ENCODE results near the gene PKDCC.
"Not testable (repeated sequence)": the region's sequence is repeated elsewhere in the genome, so short reads cannot be mapped to it uniquely, and the experiment has no call there.

Gene PKDCC

GRCh38 chr2:42060718-42061619, 13.1 kb downstream of the PKDCC start:
- in situ Hi-C loops (cut with HindIII; ENCODE audit: low sequenced_read_pairs), result no loop called here

GRCh38 chr2:42061839-42062238, 14.0 kb downstream of the PKDCC start:
- in situ Hi-C loops (cut with HindIII; ENCODE audit: low sequenced_read_pairs), result no loop called here

GRCh38 chr2:42063431-42064171, 15.8 kb downstream of the PKDCC start:
- in situ Hi-C loops (cut with HindIII; ENCODE audit: low sequenced_read_pairs), result no loop called here

GRCh38 chr2:42064417-42064942, 16.7 kb downstream of the PKDCC start:
- in situ Hi-C loops (cut with HindIII; ENCODE audit: low sequenced_read_pairs), result no loop called here

GRCh38 chr2:42065753-42066152, 17.9 kb downstream of the PKDCC start:
- in situ Hi-C loops (cut with HindIII; ENCODE audit: low sequenced_read_pairs), result not testable (repeated sequence)

- in situ Hi-C loops (cut with HindIII; ENCODE audit: low sequenced_read_pairs), result not testable (repeated sequence)
Measured at GRCh38 chr2:42067001-42067400, 19.2 kb downstream of the PKDCC start.

GRCh38 chr2:42067521-42067920, 19.7 kb downstream of the PKDCC start:
- in situ Hi-C loops (cut with HindIII; ENCODE audit: low sequenced_read_pairs), result no loop called here

GRCh38 chr2:42068571-42069178, 20.9 kb downstream of the PKDCC start:
- in situ Hi-C loops (cut with HindIII; ENCODE audit: low sequenced_read_pairs), result no loop called here

GRCh38 chr2:42069568-42069967, 21.7 kb downstream of the PKDCC start:
- in situ Hi-C loops (cut with HindIII; ENCODE audit: low sequenced_read_pairs), result no loop called here

- in situ Hi-C loops (cut with HindIII; ENCODE audit: low sequenced_read_pairs), result no loop called here
Measured at GRCh38 chr2:42071791-42072190, 24.0 kb downstream of the PKDCC start.

- in situ Hi-C loops (cut with HindIII; ENCODE audit: low sequenced_read_pairs), result no loop called here
Measured at GRCh38 chr2:42072349-42073118, 24.7 kb downstream of the PKDCC start.

- in situ Hi-C loops (cut with HindIII; ENCODE audit: low sequenced_read_pairs), result no loop called here
Measured at GRCh38 chr2:42073739-42074503, 26.1 kb downstream of the PKDCC start.

- in situ Hi-C loops (cut with HindIII; ENCODE audit: low sequenced_read_pairs), result no loop called here
Measured at GRCh38 chr2:42074661-42075060, 26.8 kb downstream of the PKDCC start.

GRCh38 chr2:42076357-42077225, 28.8 kb downstream of the PKDCC start:
- in situ Hi-C loops (cut with HindIII; ENCODE audit: low sequenced_read_pairs), result no loop called here

GRCh38 chr2:42077343-42077742, 29.5 kb downstream of the PKDCC start:
- in situ Hi-C loops (cut with HindIII; ENCODE audit: low sequenced_read_pairs), result no loop called here

- in situ Hi-C loops (cut with HindIII; ENCODE audit: low sequenced_read_pairs), result no loop called here
Measured at GRCh38 chr2:42079737-42080287, 32.0 kb downstream of the PKDCC start.

GRCh38 chr2:42081151-42081550, 33.3 kb downstream of the PKDCC start:
- in situ Hi-C loops (cut with HindIII; ENCODE audit: low sequenced_read_pairs), result not testable (repeated sequence)

GRCh38 chr2:42082016-42082415, 34.2 kb downstream of the PKDCC start:
- in situ Hi-C loops (cut with HindIII; ENCODE audit: low sequenced_read_pairs), result no loop called here

- in situ Hi-C loops (cut with HindIII; ENCODE audit: low sequenced_read_pairs), result no loop called here
Measured at GRCh38 chr2:42084231-42084671, 36.4 kb downstream of the PKDCC start.
